ENCODE measurements around the gene SLCO1B1. TPM values are rescaled to one million over a fixed set of nuclear protein-coding genes. Genes with fewer than 3 reads are reported as not detected.
"Not testable (repeated sequence)": the region's sequence is repeated elsewhere in the genome, so short reads cannot be mapped to it uniquely, and the experiment has no call there.

SLCO1B1 gene
- polyA plus RNA-seq, 1 of the 3 experiments (the other 2 are of a cell fraction), result not detected

GRCh38 chr12:21129906-21130305, 1.1 kb upstream of the SLCO1B1 start:
- 6% methylated on average over 1 of the region's 1 CpG for WGBS (ENCODE audit: low lambda C conversion rate)
- no peaks in the 10 kb centered on the region for H3K9me3 ChIP-seq
- no peaks in the 10 kb centered on the region for H3F3A ChIP-seq (replicated peaks; ENCODE audit: insufficient read depth)
- no peaks in the 10 kb centered on the region for H3K27me3 ChIP-seq (ENCODE audit: insufficient read depth)
- POLR2A ChIA-PET, result no interaction called here
- no peak for DNase-seq
- H2AFZ ChIP-seq (ENCODE audit: low read depth), result no peak overlapping the region
- H3K27ac ChIP-seq (ENCODE audit: low read depth in 2 of 2, low read length in 1 of 2), result no peak overlapping the region
- no peaks in the 10 kb centered on the region for H4K20me1 ChIP-seq (ENCODE audit: insufficient read depth)
- TF ChIP-seq CHD2 (IDR thresholded peaks at IDR 0.05; ENCODE audit: low read length, partially characterized antibody) (no peak), MAX (IDR thresholded peaks at IDR 0.05; ENCODE audit: low read depth) (no peak), IRF3 (IDR thresholded peaks at IDR 0.05; ENCODE audit: low read depth, low read length) (no peak), TAF1 (IDR thresholded peaks at IDR 0.05; ENCODE audit: borderline replicate concordance, low read depth, low read length) (no peak), EP300 (IDR thresholded peaks at IDR 0.05; ENCODE audit: borderline replicate concordance in 1 of 2, low read depth in 1 of 2, low read length in 1 of 2) (no peak), SIN3A (IDR thresholded peaks at IDR 0.05; ENCODE audit: borderline replicate concordance, low read depth, low read length) (no peak), NFIC (IDR thresholded peaks at IDR 0.05; ENCODE audit: borderline replicate concordance) (no peak), FOSL2 (IDR thresholded peaks at IDR 0.05; ENCODE audit: borderline replicate concordance, low read depth) (no peak), GATA2 (CRISPR knock-in tag; IDR thresholded peaks at IDR 0.05) (no peak), TEAD4 (IDR thresholded peaks at IDR 0.05; ENCODE audit: borderline replicate concordance, insufficient read depth) (no peak), RFX5 (IDR thresholded peaks at IDR 0.05; ENCODE audit: low read length) (no peak), CTCF (IDR thresholded peaks at IDR 0.05) (no peak), MEF2A (IDR thresholded peaks at IDR 0.05; ENCODE audit: borderline replicate concordance, low read depth) (no peak)
- TF ChIP-seq, protein P1, sequence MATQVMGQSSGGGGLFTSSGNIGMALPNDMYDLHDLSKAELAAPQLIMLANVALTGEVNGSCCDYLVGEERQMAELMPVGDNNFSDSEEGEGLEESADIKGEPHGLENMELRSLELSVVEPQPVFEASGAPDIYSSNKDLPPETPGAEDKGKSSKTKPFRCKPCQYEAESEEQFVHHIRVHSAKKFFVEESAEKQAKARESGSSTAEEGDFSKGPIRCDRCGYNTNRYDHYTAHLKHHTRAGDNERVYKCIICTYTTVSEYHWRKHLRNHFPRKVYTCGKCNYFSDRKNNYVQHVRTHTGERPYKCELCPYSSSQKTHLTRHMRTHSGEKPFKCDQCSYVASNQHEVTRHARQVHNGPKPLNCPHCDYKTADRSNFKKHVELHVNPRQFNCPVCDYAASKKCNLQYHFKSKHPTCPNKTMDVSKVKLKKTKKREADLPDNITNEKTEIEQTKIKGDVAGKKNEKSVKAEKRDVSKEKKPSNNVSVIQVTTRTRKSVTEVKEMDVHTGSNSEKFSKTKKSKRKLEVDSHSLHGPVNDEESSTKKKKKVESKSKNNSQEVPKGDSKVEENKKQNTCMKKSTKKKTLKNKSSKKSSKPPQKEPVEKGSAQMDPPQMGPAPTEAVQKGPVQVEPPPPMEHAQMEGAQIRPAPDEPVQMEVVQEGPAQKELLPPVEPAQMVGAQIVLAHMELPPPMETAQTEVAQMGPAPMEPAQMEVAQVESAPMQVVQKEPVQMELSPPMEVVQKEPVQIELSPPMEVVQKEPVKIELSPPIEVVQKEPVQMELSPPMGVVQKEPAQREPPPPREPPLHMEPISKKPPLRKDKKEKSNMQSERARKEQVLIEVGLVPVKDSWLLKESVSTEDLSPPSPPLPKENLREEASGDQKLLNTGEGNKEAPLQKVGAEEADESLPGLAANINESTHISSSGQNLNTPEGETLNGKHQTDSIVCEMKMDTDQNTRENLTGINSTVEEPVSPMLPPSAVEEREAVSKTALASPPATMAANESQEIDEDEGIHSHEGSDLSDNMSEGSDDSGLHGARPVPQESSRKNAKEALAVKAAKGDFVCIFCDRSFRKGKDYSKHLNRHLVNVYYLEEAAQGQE (IDR thresholded peaks at IDR 0.05; ENCODE audit: low read depth, low read length), result no peak
- TF ChIP-seq, protein P2, sequence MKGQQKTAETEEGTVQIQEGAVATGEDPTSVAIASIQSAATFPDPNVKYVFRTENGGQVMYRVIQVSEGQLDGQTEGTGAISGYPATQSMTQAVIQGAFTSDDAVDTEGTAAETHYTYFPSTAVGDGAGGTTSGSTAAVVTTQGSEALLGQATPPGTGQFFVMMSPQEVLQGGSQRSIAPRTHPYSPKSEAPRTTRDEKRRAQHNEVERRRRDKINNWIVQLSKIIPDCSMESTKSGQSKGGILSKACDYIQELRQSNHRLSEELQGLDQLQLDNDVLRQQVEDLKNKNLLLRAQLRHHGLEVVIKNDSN (IDR thresholded peaks at IDR 0.05; ENCODE audit: borderline replicate concordance, low read depth), result no peak
- H3K4me1 ChIP-seq (ENCODE audit: control insufficient read depth in 1 of 2, insufficient read depth in 2 of 2, low read depth in 1 of 2, low read length in 1 of 2), result no peaks in the 10 kb centered on the region
- no peaks in the 10 kb centered on the region for H3K9me2 ChIP-seq
- no peaks in the 10 kb centered on the region for H3K36me3 ChIP-seq (replicated peaks in 1 of 2; ENCODE audit: control insufficient read depth in 1 of 2, insufficient read depth in 2 of 2, low read length in 1 of 2)
- no peak overlapping the region for H3K4me3 ChIP-seq (ENCODE audit: low read depth in 2 of 2, low read length in 1 of 2)
- H3K4me2 ChIP-seq, result no peak overlapping the region
- no peaks in the 10 kb centered on the region for H3K79me2 ChIP-seq (ENCODE audit: insufficient read depth)
- CTCF ChIA-PET, result no interaction called here
- no peak overlapping the region for H3K9ac ChIP-seq

- H3K4me3 ChIP-seq (ENCODE audit: low read depth in 2 of 2, low read length in 1 of 2); H3K4me2 ChIP-seq; H3K27ac ChIP-seq (ENCODE audit: low read depth in 2 of 2, low read length in 1 of 2); POLR2A ChIA-PET; H3K9me3 ChIP-seq; H3K27me3 ChIP-seq (ENCODE audit: insufficient read depth); H3F3A ChIP-seq (replicated peaks; ENCODE audit: insufficient read depth); CTCF ChIA-PET; H3K9ac ChIP-seq; H3K4me1 ChIP-seq (ENCODE audit: control insufficient read depth in 1 of 2, insufficient read depth in 2 of 2, low read depth in 1 of 2, low read length in 1 of 2); H2AFZ ChIP-seq (ENCODE audit: low read depth); DNase-seq; H3K36me3 ChIP-seq (replicated peaks in 1 of 2; ENCODE audit: control insufficient read depth in 1 of 2, insufficient read depth in 2 of 2, low read length in 1 of 2); H4K20me1 ChIP-seq (ENCODE audit: insufficient read depth); H3K79me2 ChIP-seq (ENCODE audit: insufficient read depth); H3K9me2 ChIP-seq: not testable (repeated sequence)
- 48% methylated on average over 8 of the region's 14 CpGs for WGBS (ENCODE audit: low lambda C conversion rate)
Observed at GRCh38 chr12:21137318-21137999, 6.5 kb downstream of the SLCO1B1 start.

Data from SK-N-SH (cell line).